ENCODE measurements around the gene CDH3. TPM values are rescaled to one million over a fixed set of nuclear protein-coding genes. Genes with fewer than 3 reads are reported as not detected.

Gene CDH3
- 10 to 100 TPM; 79.6 to 88.1 TPM for total RNA-seq
- 13.0 TPM for polyA plus RNA-seq (2013, experiment 1 of 2)
- polyA plus RNA-seq (2013, experiment 2 of 2) = 8.5 TPM
- long read RNA-seq, experiment 1, partial matches to known transcripts = 27 of 49 reads
- long read RNA-seq, experiment 1, other reads (novel, unspliced or antisense) = 22 of 49 reads
- long read RNA-seq, experiment 2, full-length matches to known transcripts = 178 of 235 reads
- long read RNA-seq, experiment 2, partial matches to known transcripts = 41 of 235 reads
- long read RNA-seq, experiment 2, other reads (novel, unspliced or antisense) = 16 of 235 reads
- long read RNA-seq, experiment 3, full-length matches to known transcripts = 90 of 158 reads
- long read RNA-seq, experiment 3, partial matches to known transcripts = 66 of 158 reads
- long read RNA-seq, experiment 3, other reads (novel, unspliced or antisense) = 2 of 158 reads
- long read RNA-seq, experiment 4, full-length matches to known transcripts = 2 of 23 reads
- long read RNA-seq, experiment 4, partial matches to known transcripts = 18 of 23 reads
- long read RNA-seq, experiment 4, other reads (novel, unspliced or antisense) = 3 of 23 reads

DNA sequence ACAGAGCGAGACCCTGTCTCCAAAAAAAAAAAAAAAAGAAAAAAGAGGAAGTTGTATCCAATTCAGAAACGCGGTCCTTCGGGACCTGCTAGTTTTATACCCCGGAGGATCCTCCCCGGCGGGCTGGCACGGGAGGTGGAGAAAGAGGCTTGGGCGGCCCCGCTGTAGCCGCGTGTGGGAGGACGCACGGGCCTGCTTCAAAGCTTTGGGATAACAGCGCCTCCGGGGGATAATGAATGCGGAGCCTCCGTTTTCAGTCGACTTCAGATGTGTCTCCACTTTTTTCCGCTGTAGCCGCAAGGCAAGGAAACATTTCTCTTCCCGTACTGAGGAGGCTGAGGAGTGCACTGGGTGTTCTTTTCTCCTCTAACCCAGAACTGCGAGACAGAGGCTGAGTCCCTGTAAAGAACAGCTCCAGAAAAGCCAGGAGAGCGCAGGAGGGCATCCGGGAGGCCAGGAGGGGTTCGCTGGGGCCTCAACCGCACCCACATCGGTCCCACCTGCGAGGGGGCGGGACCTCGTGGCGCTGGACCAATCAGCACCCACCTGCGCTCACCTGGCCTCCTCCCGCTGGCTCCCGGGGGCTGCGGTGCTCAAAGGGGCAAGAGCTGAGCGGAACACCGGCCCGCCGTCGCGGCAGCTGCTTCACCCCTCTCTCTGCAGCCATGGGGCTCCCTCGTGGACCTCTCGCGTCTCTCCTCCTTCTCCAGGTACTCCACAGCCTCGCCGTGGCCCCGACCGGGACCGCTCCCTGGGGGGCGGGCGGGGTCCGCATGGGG is at the start of gene CDH3:
TSS of gene CDH3 (plus strand) at position 596 of the 779 bp plus-strand sequence. CDS start at position 666, 70 bp downstream.
- Histone ChIP-seq H3K36me3 (ENCODE audit: control insufficient read depth, insufficient read depth, low read length) (no peaks in the 10 kb centered on the region), H3K4me1 (ENCODE audit: control insufficient read depth, insufficient read depth, low read length) (peaks cover 3% of the 10 kb centered on the region), H3K9me3 (ENCODE audit: control insufficient read depth, low read length) (no peaks in the 10 kb centered on the region), H3K4me3 (ENCODE audit: low read length) (peak within 1 kb of the TSS; percentile 82), H3K27ac (ENCODE audit: low read depth, low read length) (no peak within 1 kb of the TSS), H3K27me3 (ENCODE audit: control insufficient read depth, insufficient read depth, low read length, poor library complexity, severe bottlenecking) (peaks cover 34% of the 10 kb centered on the region), H3K9ac (ENCODE audit: extremely low read depth, low read length, poor library complexity, severe bottlenecking) (peak within 1 kb of the TSS; percentile 47)
- Mint-ChIP-seq H3K4me3 (peak within 1 kb of the TSS; percentile 83), H3K4me1 (peaks cover 29% of the 10 kb centered on the region), H3K9me3 (no peaks in the 10 kb centered on the region), H3K27ac (peak within 1 kb of the TSS; percentile 88), H3K36me3 (ENCODE audit: low read depth) (peaks cover 10% of the 10 kb centered on the region), H3K27me3 (ENCODE audit: insufficient read depth) (peaks cover 25% of the 10 kb centered on the region)
- TF ChIP-seq, protein P1, sequence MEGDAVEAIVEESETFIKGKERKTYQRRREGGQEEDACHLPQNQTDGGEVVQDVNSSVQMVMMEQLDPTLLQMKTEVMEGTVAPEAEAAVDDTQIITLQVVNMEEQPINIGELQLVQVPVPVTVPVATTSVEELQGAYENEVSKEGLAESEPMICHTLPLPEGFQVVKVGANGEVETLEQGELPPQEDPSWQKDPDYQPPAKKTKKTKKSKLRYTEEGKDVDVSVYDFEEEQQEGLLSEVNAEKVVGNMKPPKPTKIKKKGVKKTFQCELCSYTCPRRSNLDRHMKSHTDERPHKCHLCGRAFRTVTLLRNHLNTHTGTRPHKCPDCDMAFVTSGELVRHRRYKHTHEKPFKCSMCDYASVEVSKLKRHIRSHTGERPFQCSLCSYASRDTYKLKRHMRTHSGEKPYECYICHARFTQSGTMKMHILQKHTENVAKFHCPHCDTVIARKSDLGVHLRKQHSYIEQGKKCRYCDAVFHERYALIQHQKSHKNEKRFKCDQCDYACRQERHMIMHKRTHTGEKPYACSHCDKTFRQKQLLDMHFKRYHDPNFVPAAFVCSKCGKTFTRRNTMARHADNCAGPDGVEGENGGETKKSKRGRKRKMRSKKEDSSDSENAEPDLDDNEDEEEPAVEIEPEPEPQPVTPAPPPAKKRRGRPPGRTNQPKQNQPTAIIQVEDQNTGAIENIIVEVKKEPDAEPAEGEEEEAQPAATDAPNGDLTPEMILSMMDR (conservative IDR thresholded peaks at IDR 0.05) = peak; percentile 21
- WGBS, 2 experiments (ENCODE audit: insufficient coverage in 1 of 2, insufficient read length in 1 of 2) = 0 to 2% methylated on average over 19 to 53 of the region's 53 CpGs
- peak; percentile 97 for DNase-seq

DNA sequence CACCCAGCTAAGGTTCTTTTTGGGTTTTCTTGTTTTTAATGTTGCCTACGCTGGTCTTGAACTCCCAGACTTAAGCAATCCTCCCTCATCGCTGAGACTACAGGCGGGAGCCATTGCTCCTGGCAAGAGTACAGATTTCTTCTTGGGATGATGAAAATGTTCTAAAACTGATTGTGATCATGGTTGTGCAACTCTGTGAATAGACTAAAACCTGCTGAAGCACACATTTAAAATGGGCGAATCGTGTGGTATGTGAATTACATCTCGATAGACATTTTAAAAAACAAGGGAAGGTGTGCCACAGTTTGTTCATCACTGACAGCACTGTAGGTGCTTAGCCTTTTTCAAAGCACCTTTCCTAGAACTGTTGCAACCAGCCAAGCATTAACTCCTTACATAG is 48.8 kb upstream of the CDH3 start:
- H3K27me3 ChIP-seq (ENCODE audit: control insufficient read depth, insufficient read depth, low read length, poor library complexity, severe bottlenecking) = no peaks in the 10 kb centered on the region
- no peak for DNase-seq
- H3K9ac ChIP-seq (ENCODE audit: extremely low read depth, low read length, poor library complexity, severe bottlenecking) = no peak overlapping the region
- H3K9me3 Mint-ChIP-seq = peaks cover 9% of the 10 kb centered on the region
- no peak overlapping the region for H3K4me3 ChIP-seq (ENCODE audit: low read length)
- 92 to 97% methylated on average over 5 to 6 of the region's 6 CpGs for WGBS, 2 experiments (ENCODE audit: insufficient coverage in 1 of 2, insufficient read length in 1 of 2)
- H3K27ac ChIP-seq (ENCODE audit: low read depth, low read length) = no peak overlapping the region
- no peaks in the 10 kb centered on the region for H3K27me3 Mint-ChIP-seq (ENCODE audit: insufficient read depth)
- TF ChIP-seq, protein P1 (conservative IDR thresholded peaks at IDR 0.05) = no peak
- no peaks in the 10 kb centered on the region for H3K4me1 ChIP-seq (ENCODE audit: control insufficient read depth, insufficient read depth, low read length)
- peaks cover 2% of the 10 kb centered on the region for H3K36me3 Mint-ChIP-seq (ENCODE audit: low read depth)
- H3K27ac Mint-ChIP-seq = no peak overlapping the region
- peaks cover 3% of the 10 kb centered on the region for H3K4me1 Mint-ChIP-seq
- peaks cover 6% of the 10 kb centered on the region for H3K9me3 ChIP-seq (ENCODE audit: control insufficient read depth, low read length)
- no peaks in the 10 kb centered on the region for H3K36me3 ChIP-seq (ENCODE audit: control insufficient read depth, insufficient read depth, low read length)
- H3K4me3 Mint-ChIP-seq = no peak overlapping the region

DNA sequence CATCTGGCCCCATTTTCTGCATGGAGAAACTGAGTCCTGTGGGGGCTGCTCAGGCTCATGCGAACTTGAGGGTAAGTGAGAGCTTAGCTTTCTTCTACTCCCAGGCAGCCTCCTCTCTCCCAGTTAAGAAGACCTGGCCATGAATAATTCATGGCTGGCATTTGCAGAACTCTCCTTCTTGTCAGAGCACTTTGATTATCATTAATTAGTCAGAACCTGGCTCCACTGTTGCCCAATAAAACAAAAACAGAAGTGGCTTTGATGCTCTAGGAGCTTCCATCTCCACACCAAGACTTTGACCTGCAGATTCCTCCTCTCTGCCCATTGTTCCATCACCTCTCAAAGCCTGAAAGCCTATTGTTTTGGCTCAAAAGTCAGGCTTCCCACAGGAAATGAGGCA is 45.5 kb upstream of the CDH3 start:
- H3K27me3 ChIP-seq (ENCODE audit: control insufficient read depth, insufficient read depth, low read length, poor library complexity, severe bottlenecking) = no peaks in the 10 kb centered on the region
- no peak overlapping the region for H3K9ac ChIP-seq (ENCODE audit: extremely low read depth, low read length, poor library complexity, severe bottlenecking)
- Mint-ChIP-seq H3K36me3 (ENCODE audit: low read depth) (no peaks in the 10 kb centered on the region), H3K27me3 (ENCODE audit: insufficient read depth) (no peaks in the 10 kb centered on the region), H3K4me1 (peaks cover 3% of the 10 kb centered on the region), H3K27ac (no peak overlapping the region), H3K4me3 (no peak overlapping the region), H3K9me3 (no peaks in the 10 kb centered on the region)
- no peaks in the 10 kb centered on the region for H3K9me3 ChIP-seq (ENCODE audit: control insufficient read depth, low read length)
- H3K27ac ChIP-seq (ENCODE audit: low read depth, low read length) = no peak overlapping the region
- WGBS, 2 experiments (ENCODE audit: insufficient coverage in 1 of 2, insufficient read length in 1 of 2) = 83 to 100% methylated on average over 1 of the region's 1 CpG
- H3K4me3 ChIP-seq (ENCODE audit: low read length) = no peak overlapping the region
- H3K4me1 ChIP-seq (ENCODE audit: control insufficient read depth, insufficient read depth, low read length) = no peaks in the 10 kb centered on the region
- H3K36me3 ChIP-seq (ENCODE audit: control insufficient read depth, insufficient read depth, low read length) = no peaks in the 10 kb centered on the region
- no peak for DNase-seq
- TF ChIP-seq, protein P1 (conservative IDR thresholded peaks at IDR 0.05) = no peak
